Parathyroid adenoma (tissue), 2 donors: ENCODE measurements around the gene BTNL9.
"Not testable (repeated sequence)": the region's sequence is repeated elsewhere in the genome, so short reads cannot be mapped to it uniquely, and the experiment has no call there.

Source experiments
- H2AFZ ChIP-seq: fragments of 300-600 bp; sonication (generic); one replicate; pipeline ENCODE4 v1.7.0; 2017; ENCODE audit warnings: antibody characterized with exemption, mild to moderate bottlenecking
- H3K27ac ChIP-seq: fragments of 300-600 bp; sonication (generic); one replicate; pipeline ENCODE4 v1.7.0; 2017
- H3K27me3 ChIP-seq: fragments of 300-600 bp; sonication (generic); one replicate; pipeline ENCODE4 v1.7.0; 2017; ENCODE audit warnings: low read length; ENCODE audit not compliant: control insufficient read depth, insufficient read depth
- H3K36me3 ChIP-seq: fragments of 300-600 bp; sonication (generic); one replicate; pipeline ENCODE4 v1.7.0; 2017; ENCODE audit warnings: low read length; ENCODE audit not compliant: control insufficient read depth, insufficient read depth
- H3K4me1 ChIP-seq: fragments of 300-600 bp; sonication (generic); one replicate; pipeline ENCODE4 v1.7.0; 2017; ENCODE audit warnings: control low read depth
- H3K4me2 ChIP-seq: fragments of 300-600 bp; sonication (generic); one replicate; pipeline ENCODE4 v1.7.0; 2017; ENCODE audit warnings: low read length
- H3K4me3 ChIP-seq: fragments of 300-600 bp; sonication (generic); one replicate; pipeline ENCODE4 v1.7.0; 2017; ENCODE audit warnings: low read depth, low read length
- H3K79me2 ChIP-seq: fragments of 300-600 bp; sonication (generic); one replicate; pipeline ENCODE4 v1.7.0; 2017; ENCODE audit warnings: control low read depth
- H3K9ac ChIP-seq: fragments of 300-600 bp; sonication (generic); one replicate; pipeline ENCODE4 v1.7.0; 2017; ENCODE audit warnings: mild to moderate bottlenecking
- H3K9me3 ChIP-seq: fragments of 300-600 bp; sonication (generic); one replicate; pipeline ENCODE4 v1.7.0; 2017; ENCODE audit warnings: low read length; ENCODE audit not compliant: control insufficient read depth
- CTCF ChIP-seq: fragments of 300-600 bp; sonication (generic); IDR thresholded peaks from one replicate; pipeline ENCODE4 v1.7.0; 2017; ENCODE audit warnings: antibody characterized with exemption, mild to moderate bottlenecking
- donor health status: primary hyperparathyroidism.

The BTNL9 gene

DNA sequence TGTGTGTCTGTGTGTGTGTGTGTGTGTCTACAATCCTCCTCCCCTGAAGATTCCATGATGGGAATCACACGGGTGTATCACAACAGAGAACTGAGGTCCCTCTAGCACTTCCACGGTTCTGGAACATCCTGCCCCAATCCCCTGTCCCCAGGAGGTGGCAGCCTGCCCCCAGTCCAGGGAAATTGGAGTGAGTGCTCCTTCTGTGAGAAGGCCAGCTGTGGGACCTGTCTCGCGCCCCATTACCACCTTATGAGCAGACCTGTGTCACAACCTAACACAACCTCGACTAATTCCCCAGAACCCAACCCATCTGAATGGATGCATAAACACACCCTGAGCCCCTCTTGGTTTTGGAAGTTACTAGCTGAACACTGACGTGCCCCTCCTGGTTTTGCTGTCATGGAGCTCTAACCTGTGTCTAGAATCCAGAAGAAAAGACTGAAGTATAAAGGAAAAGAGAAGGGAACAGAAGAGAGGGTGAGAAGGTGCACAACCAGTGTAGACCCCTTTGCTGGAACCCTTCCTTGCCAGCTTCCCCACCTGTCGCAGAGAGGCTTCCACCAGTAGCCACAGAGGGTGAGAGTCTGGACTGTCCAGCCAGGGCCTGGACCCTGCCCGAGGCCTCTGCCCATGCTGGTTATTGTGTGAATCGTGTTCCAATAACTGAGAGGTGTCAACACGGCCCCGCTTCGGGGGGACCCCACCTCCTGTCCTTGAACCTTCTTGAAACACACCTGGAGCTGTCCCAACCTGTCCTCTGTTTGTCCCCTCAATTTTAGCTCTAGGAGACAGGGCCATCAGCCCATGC lies 3.4 kb downstream of the BTNL9 start:
- no peak overlapping the region for H3K9ac ChIP-seq
- H3K27ac ChIP-seq, result peak overlapping the region; percentile 64

GRCh38 chr5:181044093-181044599 lies 4.1 kb downstream of the BTNL9 start:
- Histone ChIP-seq H3K4me2 (no peak overlapping the region), H3K4me1 (no peaks in the 10 kb centered on the region), H3K9ac (no peak overlapping the region), H3K27ac (peak overlapping the region; percentile 64), H2AFZ (no peak overlapping the region), H3K79me2 (no peaks in the 10 kb centered on the region), H3K27me3 (no peaks in the 10 kb centered on the region), H3K36me3 (no peaks in the 10 kb centered on the region), H3K4me3 (no peak overlapping the region), H3K9me3 (no peaks in the 10 kb centered on the region)
- TF ChIP-seq CTCF, result no peak

More for the DNA sequence above, 3.4 kb downstream of the BTNL9 start:
- no peak for TF ChIP-seq CTCF
- Histone ChIP-seq H3K4me1 (no peaks in the 10 kb centered on the region), H3K9me3 (no peaks in the 10 kb centered on the region), H3K36me3 (no peaks in the 10 kb centered on the region), H3K27me3 (no peaks in the 10 kb centered on the region), H3K79me2 (no peaks in the 10 kb centered on the region), H3K4me3 (no peak overlapping the region), H2AFZ (no peak overlapping the region), H3K4me2 (no peak overlapping the region)

DNA sequence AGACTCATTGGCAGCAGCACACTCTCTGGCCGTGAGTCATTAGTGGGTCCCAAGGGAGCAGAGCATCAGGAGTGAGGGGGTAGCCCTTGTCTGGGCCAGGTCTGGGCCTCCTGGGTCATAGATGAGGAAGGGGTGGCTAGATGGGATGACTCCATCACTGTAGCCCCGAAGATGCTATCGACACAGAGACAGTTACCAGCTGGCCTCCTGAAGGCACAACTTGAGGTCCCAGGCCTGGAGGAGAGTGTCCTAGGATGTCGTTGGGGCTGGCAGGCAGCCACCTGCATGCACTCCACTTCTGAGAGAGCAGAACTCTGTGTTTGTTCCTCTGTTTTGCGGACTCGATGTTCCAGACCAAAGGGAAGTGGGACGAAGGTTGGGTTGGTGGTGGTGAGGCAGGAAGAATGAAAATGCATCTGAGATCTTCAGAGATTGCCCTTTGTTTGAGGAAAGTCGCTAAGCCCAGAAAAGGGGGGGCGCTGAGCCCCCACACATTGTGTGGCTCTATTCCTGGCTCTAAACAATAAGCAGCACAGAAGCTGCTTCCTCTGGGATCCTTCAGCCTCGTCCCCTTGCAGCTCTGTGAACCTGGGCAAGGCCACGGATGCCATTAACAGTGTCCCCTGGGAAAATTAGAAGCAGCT lies 4.7 kb downstream of the BTNL9 start:
- no peaks in the 10 kb centered on the region for H3K9me3 ChIP-seq
- H3K27ac ChIP-seq, result peak overlapping the region; percentile 64
- H3K4me2 ChIP-seq, result no peak overlapping the region
- no peak overlapping the region for H3K9ac ChIP-seq
- no peaks in the 10 kb centered on the region for H3K4me1 ChIP-seq
- H3K4me3 ChIP-seq, result no peak overlapping the region
- H3K36me3 ChIP-seq, result no peaks in the 10 kb centered on the region
- no peak for TF ChIP-seq CTCF
- H2AFZ ChIP-seq, result no peak overlapping the region
- no peaks in the 10 kb centered on the region for H3K27me3 ChIP-seq
- no peaks in the 10 kb centered on the region for H3K79me2 ChIP-seq

DNA sequence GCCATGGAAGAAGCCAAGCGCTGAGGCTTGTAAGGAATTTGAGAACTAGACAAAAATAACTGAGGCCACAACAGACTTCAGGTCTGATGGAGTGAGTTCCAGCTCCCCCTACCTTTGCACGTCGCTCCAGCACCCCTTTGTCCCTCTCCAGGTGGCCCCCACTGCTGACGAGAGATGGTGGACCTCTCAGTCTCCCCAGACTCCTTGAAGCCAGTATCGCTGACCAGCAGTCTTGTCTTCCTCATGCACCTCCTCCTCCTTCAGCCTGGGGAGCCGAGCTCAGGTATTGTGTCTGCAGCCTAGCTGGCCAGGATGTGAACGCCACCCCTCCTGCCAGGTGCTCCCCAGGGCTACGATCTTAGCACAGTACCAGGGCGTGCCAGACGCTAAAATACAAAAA lies 5.2 kb downstream of the BTNL9 start:
- no peaks in the 10 kb centered on the region for H3K4me1 ChIP-seq
- H3K27ac ChIP-seq, result peak overlapping the region; percentile 49
- no peak overlapping the region for H3K4me3 ChIP-seq
- no peak overlapping the region for H3K4me2 ChIP-seq
- H3K9ac ChIP-seq, result no peak overlapping the region
- no peaks in the 10 kb centered on the region for H3K79me2 ChIP-seq
- no peaks in the 10 kb centered on the region for H3K36me3 ChIP-seq
- H2AFZ ChIP-seq, result no peak overlapping the region
- no peaks in the 10 kb centered on the region for H3K27me3 ChIP-seq
- H3K9me3 ChIP-seq, result no peaks in the 10 kb centered on the region
- TF ChIP-seq CTCF, result no peak

DNA sequence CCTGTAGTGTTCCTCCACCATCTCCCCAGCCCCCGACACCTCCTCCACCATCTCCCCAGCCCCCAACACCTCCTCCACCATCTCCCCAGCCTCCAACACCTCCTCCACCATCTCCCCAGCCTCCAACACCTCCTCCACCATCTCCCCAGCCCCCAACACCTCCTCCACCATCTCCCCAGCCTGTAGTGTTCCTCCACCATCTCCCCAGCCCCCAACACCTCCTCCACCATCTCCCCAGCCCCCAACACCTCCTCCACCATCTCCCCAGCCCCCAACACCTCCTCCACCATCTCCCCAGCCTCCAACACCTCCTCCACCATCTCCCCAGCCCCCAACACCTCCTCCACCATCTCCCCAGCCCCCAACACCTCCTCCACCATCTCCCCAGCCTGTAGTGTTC lies 5.8 kb downstream of the BTNL9 start:
- H3K9ac ChIP-seq, H3K27ac ChIP-seq, H3K4me3 ChIP-seq, H3K9me3 ChIP-seq, H3K27me3 ChIP-seq, H3K4me1 ChIP-seq, H3K4me2 ChIP-seq, H2AFZ ChIP-seq, H3K36me3 ChIP-seq, H3K79me2 ChIP-seq: not testable (repeated sequence)
